GM19455 (cell line): ENCODE measurements around the gene FNDC1.
"Not testable (repeated sequence)": the region's sequence is repeated elsewhere in the genome, so short reads cannot be mapped to it uniquely, and the experiment has no call there.

Source experiments
- ATAC-seq: cut with Tn5 transposase; IDR thresholded peaks from one replicate; pipeline ENCODE4 v1.9.1; 2021; ENCODE audit not compliant: unreplicated experiment

The FNDC1 gene

GRCh38 chr6:159169193-159169555 is at the start of gene FNDC1:
Gene FNDC1, plus strand, starts transcription at chr6:159169400. Its CDS starts 197 bp downstream, at chr6:159169597.
- no peak for ATAC-seq

- no peak for ATAC-seq
Measured at GRCh38 chr6:159119791-159120190, 49.4 kb upstream of the FNDC1 start.

GRCh38 chr6:159121486-159121885 is 47.7 kb upstream of the FNDC1 start:
- ATAC-seq, result no peak

DNA sequence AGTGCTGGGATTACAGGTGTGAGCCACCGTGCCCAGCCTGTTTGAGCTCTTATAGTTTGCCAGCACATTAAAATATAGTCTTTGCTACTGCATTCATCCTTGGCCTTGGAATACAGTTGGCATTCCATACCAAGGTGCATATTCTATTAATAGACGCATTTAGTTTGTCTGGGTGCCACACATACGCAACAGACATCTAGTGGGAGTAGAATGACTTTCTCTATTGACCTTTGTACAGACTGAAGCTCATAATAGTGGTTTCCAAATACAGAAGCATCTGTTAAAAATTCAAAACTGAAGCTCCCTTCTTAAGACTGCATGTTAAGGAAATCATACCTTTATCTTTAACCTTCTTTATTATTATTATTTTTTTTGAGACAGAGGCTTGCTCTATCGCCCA is 46.7 kb upstream of the FNDC1 start:
- ATAC-seq, result no peak

DNA sequence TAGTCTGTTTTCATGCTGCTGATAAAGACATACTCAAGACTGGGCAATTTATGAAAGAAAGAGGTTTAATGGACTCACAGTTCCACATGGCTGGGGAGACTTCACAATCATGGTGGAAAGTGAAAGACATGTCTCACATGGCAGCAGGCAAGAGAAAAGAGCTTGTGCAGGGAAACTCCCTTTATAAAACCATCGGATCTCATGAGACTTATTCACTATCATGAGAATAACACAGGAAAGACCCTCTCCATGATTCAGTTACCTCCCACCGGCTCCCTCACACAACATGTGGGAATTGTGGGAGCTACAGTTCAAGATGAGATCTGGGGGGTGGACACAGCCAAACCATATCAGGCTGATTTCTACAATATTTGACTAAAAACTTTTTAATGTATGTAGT is 45.4 kb upstream of the FNDC1 start:
- not testable (repeated sequence) for ATAC-seq

DNA sequence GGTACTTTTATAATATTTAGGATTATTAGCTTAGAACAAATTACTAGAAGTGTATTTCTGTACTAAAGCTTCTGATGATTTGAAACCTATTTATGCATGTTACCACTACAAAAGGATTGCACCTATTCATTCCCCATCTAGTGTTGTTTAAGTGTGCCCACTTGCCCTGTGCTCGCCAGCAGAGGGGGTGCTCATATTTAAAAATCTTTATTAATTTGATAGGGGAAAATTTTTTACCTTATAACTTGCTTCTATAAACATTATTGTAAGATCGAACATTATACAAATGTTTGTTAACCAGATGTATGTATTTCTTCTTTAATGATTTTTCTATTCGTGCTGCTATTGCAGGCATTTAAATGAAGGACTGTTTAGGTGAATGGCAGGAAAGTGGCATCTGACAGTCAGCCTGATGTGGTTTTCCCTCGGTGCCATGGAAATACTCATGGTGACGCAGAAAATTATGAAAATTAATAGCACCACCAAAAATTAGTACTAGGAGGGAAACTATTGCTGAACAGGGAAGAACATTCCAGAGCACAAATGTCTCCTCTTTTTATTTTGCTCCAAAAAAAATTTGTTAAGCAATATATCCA is 44.1 kb upstream of the FNDC1 start:
- no peak for ATAC-seq

DNA sequence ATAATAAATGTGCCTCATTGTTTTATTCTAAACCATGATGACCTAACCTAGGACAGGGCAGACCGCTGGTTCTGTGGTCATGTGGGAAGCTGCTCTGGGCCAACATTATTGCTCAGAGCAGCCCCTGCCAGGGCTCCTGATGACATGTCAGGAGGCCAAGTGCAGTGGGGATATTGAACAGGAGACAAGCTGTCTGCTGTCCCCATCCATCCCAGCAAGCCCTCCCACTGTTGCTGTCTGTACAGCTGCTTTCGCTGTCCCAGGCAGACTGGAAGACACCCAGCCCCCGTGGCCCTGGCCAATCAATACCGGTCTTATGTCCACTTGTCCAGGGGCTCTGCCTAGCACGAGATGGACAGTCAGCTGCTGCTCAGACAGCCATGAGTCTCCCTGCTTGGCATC is 43.2 kb upstream of the FNDC1 start:
- no peak for ATAC-seq

DNA sequence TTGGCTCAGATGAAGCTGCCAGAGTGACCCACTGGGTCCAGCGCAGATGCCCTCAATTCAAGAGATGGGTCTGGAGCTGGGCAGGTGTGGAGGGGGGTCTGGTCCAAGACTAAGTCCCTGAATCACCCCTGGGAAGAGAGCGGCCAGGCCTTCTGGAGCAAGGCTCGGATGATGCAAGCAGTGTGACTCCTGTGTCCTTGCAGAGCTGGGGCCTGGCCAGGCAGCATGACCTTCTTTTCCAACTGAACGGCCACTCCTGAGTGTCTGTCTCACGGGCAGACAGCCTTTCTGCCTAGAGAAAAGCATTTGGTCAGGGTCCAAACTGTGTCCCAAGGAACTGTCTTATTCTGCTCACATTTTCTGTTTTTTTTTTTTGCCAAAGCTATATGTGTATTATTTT is 42.6 kb upstream of the FNDC1 start:
- no peak for ATAC-seq

DNA sequence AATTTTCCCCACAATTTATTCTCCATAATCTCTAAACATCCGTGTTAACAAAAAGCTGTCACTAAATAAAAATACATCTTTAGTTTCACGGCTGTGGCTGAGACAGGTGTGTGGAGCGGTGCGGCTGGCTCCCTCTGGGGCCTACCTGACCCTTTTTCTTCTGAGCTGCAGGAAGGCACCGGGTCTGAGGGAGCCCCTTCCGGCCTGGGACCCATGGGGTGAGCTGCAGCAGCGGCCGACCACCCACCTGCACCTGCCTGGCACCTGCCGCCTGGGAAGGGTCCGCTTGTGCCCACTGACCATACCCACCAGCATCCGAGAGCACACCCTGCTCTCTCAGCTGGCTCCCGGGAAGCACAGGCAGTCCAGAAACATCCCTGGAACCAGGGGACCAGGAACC is 41.5 kb upstream of the FNDC1 start:
- ATAC-seq, result no peak

DNA sequence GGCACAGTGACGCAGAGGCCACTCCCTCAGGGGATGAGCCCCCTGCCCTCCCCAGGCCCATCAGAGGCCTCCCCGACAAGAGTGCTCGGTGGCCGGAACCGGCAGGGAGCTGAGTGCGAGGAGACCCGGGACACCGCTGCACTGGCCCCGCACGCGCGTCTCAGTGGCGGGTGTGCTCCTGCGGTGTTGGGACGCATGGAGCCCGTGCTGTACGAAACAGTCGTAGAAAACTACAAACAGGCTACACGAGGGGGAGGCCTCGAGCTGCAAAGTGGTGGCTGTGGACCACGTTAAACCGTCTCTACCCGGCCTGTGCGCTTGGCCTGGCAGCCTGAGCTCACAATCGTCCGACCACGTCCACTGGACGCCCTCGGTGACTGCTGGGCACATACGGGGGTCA is 40.2 kb upstream of the FNDC1 start:
- no peak for ATAC-seq

- no peak for ATAC-seq
Measured at GRCh38 chr6:159130846-159131245, 38.4 kb upstream of the FNDC1 start.

DNA sequence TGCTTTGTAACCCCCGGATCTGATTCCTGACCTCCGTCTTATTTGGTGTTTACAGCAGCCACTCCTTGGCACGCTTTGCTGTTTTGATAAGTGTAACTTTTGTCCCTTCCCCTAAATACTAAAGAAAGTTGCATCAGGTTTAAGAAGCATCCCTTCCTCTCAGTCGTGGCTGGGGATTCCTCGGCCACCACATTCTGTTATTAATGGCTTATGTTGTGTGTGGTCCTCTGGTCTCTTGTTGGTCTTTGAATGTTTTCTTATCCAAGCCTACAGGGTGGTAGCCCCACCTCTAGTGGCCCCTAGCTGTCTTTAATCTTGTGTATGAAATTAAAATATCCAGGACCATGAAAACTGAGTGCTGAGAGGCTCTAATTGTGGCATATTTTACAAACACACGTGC is 37.5 kb upstream of the FNDC1 start:
- ATAC-seq, result no peak

DNA sequence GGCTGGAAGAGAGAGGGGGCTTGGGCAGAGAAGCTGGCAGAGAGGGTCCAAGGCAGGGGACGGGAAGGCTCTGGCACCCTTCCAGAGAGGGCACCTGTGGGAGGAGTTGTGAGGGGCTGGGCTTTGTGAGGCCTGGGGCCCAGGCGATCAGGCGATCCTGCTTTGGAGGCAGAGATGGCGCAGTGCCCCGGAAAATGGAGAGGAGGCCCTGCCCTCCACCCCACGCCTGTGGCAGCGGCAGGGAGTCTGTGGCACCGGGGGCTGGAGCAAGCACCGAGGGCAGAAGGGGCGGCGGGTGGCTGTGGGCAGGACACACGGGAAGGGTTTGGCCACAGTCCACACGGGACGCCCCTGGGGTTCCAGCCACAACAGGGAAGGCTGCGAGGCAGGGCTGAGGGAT is 36.5 kb upstream of the FNDC1 start:
- ATAC-seq, result no peak

- no peak for ATAC-seq
Measured at GRCh38 chr6:159134701-159135364, 34.4 kb upstream of the FNDC1 start.

DNA sequence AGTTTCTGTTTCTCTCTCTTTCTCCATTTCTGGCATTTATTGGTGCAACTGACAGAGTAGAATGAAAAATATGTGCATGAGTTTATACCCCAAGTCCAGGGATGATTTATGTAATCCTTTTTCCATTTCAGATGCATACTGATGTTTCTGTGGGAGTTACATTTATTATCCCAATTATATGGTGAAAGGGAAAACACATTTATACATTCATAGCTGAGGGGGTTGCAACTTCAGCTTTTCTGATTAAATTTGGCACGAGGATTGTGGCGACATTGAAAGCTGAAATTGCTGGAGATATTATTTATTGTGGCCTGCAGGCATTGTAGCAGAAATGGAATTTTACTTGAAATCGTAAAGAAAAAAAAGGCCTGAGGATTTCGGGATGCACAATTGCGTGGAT is 31.5 kb upstream of the FNDC1 start:
- ATAC-seq, result no peak

GRCh38 chr6:159142531-159142930 is 26.7 kb upstream of the FNDC1 start:
- ATAC-seq, result no peak

- ATAC-seq, result no peak
Measured at GRCh38 chr6:159148641-159149040, 20.6 kb upstream of the FNDC1 start.

DNA sequence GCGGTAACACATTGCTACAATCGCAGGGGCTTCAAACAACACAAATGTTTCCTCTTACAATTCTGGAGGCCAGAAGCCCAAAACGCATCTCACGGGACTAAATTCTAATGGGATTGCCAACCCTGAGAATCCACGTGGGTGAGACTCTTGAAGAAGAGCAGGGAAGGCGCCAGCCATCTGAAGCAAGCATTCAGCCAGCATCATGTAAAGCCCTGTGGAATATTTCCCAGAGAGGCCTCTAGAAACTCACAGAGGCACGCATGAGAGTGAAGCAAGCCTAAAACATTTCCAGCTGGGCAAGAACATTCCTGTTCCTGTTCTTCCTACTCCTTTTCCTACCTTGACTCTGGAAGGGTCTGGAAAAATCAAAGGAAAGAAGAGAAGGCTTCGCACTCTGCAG is 19.6 kb upstream of the FNDC1 start:
- ATAC-seq, result no peak

DNA sequence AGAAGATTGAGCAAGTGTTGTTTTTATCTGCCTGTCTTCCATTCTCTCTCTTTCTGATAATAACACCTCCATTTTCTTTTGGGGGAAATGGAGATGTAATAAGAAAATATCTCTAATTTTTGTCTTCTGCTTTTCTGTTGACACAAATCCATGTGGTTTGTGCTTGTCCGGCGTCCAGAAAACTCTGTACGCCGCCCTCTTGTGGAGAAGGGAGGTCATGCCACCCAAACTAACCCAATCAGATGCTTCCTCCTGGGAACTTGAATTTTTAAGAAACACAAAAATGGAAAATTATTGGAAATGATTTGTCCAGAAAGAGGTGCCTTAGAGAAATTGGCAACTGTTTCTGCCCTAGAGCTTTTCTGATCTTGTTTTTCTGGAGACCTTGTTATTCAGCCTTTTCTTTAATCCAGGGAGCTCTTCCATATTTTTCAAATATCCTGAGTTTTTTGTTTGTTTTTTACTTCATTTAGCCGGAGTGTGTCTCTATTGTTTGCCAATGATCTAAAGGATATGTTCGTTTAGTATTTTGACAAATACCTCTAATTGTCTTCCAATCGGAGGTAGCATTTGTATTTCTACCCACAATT is 17.8 kb upstream of the FNDC1 start:
- ATAC-seq, result no peak

DNA sequence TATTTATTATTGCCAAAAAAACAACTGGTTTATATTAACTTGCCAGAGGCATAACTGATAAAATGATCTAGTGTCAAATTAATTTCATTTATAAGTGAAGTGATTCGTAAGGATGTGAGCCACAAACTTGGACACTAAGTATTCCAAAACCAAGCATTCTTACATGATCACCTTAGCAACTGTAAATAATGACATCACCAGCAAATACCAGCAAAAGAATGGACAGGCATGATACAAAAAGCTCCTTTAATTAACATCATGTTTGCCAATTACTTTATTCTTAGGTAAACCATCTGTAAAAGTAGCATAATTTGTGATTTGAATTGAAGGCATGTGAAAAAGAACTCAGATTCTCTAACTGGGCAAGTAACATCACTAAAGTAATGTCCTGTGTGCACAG is 17.2 kb upstream of the FNDC1 start:
- ATAC-seq, result no peak

DNA sequence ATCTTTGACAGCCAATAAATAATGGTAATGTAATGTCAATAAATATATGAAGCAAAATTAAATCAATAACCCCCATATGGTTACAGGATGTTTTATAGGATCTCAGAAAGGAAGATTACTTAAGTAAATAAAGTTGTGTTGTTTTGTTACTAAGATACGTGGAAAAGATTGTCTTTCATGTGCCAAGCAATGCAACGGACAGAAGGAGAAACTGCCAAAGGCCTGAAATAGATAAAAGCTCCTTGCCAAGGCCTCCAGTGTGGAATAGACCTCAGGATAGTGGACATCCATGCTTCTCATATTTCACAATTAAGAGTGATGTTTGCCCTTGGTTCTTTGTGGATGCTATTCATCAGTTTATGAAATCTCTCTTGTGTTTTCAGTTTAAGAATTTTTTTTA is 16.4 kb upstream of the FNDC1 start:
- no peak for ATAC-seq

GRCh38 chr6:159155679-159156078 is 13.5 kb upstream of the FNDC1 start:
- ATAC-seq, result no peak

- ATAC-seq, result no peak
Measured at GRCh38 chr6:159156089-159156488, 13.1 kb upstream of the FNDC1 start.
